ENCODE results near the gene UTP20. TPM values are rescaled to one million over a fixed set of nuclear protein-coding genes. Genes with fewer than 3 reads are reported as not detected.

The UTP20 gene
- polyA plus RNA-seq, 1 of the 3 experiments (the other 2 are of a cell fraction): 5.7 TPM

DNA sequence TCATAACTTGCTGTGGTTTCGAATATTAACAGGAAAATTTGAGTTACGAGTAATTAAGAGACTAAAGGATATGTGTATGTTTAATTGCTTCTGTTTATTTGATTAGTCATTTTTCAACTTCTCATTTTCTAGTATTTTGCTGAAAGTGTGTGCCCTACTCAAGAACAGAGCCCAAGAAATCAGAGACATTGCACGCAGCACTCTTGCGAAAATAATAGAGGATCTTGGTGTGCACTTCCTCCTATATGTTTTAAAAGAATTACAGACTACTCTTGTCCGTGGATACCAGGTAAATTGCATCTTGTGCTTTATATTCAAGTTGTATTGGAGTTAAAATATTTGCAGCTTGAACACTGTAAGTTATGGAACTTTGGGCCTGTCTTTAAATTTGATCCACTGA lies 76.9 kb downstream of the UTP20 start:
- Histone ChIP-seq H3K27me3 (ENCODE audit: insufficient read depth) (no peaks in the 10 kb centered on the region), H3K9me2 (no peaks in the 10 kb centered on the region), H3K4me1 (ENCODE audit: control insufficient read depth in 1 of 2, insufficient read depth in 2 of 2, low read depth in 1 of 2, low read length in 1 of 2) (no peaks in the 10 kb centered on the region), H3K79me2 (ENCODE audit: insufficient read depth) (no peaks in the 10 kb centered on the region), H3K4me3 (ENCODE audit: low read depth in 2 of 2, low read length in 1 of 2) (no peak overlapping the region), H4K20me1 (ENCODE audit: insufficient read depth) (no peaks in the 10 kb centered on the region), H3F3A (replicated peaks; ENCODE audit: insufficient read depth) (no peaks in the 10 kb centered on the region), H3K9me3 (no peaks in the 10 kb centered on the region), H3K9ac (no peak overlapping the region), H3K27ac (ENCODE audit: low read depth in 2 of 2, low read length in 1 of 2) (no peak overlapping the region), H3K36me3 (replicated peaks in 1 of 2; ENCODE audit: control insufficient read depth in 1 of 2, insufficient read depth in 2 of 2, low read length in 1 of 2) (peaks cover 25 to 40% of the 10 kb centered on the region in 2 experiments), H3K4me2 (no peak overlapping the region), H2AFZ (ENCODE audit: low read depth) (no peak overlapping the region)
- POLR2A ChIA-PET: no interaction called here
- DNase-seq: no peak
- TF ChIP-seq TEAD4 (IDR thresholded peaks at IDR 0.05; ENCODE audit: borderline replicate concordance, insufficient read depth): no peak
- TF ChIP-seq YY1 (IDR thresholded peaks at IDR 0.05; ENCODE audit: low read depth): no peak
- no peak for TF ChIP-seq TCF12 (IDR thresholded peaks at IDR 0.05)
- no peak for TF ChIP-seq CHD2 (IDR thresholded peaks at IDR 0.05; ENCODE audit: low read length, partially characterized antibody)
- WGBS (ENCODE audit: low lambda C conversion rate): 83% methylated on average over 5 of the region's 5 CpGs
- CTCF ChIA-PET: no interaction called here

DNA sequence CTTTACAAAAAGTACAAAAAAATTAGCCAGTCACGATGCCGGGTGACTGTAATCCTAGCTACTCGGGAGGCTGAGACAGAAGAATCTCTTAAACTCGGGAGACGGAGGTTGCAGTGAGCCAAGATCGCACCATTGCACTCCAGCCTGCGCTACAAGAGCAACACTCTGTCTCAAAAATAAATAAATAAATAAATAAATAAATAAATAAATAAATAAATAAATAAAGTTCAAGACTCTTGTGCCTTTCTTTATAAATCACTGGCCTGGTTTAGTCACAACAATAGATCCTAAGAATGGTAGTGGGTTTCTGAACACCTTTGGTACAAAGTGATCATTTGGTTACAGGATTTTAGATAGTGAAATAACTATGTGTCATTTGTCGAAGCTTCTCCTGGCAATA lies 81.5 kb downstream of the UTP20 start:
- Histone ChIP-seq H3K79me2 (ENCODE audit: insufficient read depth) (no peaks in the 10 kb centered on the region), H3K36me3 (replicated peaks in 1 of 2; ENCODE audit: control insufficient read depth in 1 of 2, insufficient read depth in 2 of 2, low read length in 1 of 2) (peaks cover 43 to 50% of the 10 kb centered on the region in 2 experiments), H2AFZ (ENCODE audit: low read depth) (no peak overlapping the region), H3K9me2 (no peaks in the 10 kb centered on the region), H3K9me3 (no peaks in the 10 kb centered on the region), H3F3A (replicated peaks; ENCODE audit: insufficient read depth) (peaks cover 4% of the 10 kb centered on the region), H3K4me1 (ENCODE audit: control insufficient read depth in 1 of 2, insufficient read depth in 2 of 2, low read depth in 1 of 2, low read length in 1 of 2) (no peaks in the 10 kb centered on the region), H3K4me2 (no peak overlapping the region), H3K27ac (ENCODE audit: low read depth in 2 of 2, low read length in 1 of 2) (no peak overlapping the region), H3K4me3 (ENCODE audit: low read depth in 2 of 2, low read length in 1 of 2) (no peak overlapping the region), H3K27me3 (ENCODE audit: insufficient read depth) (no peaks in the 10 kb centered on the region), H4K20me1 (ENCODE audit: insufficient read depth) (no peaks in the 10 kb centered on the region), H3K9ac (no peak overlapping the region)
- ChIA-PET POLR2A (no interaction called here), CTCF (interaction anchor here (0.7 kb wide), 1 partner anchor 8 kb away, joined by 3 read pairs; no protein-coding TSS in a partner anchor)
- DNase-seq: no peak
- WGBS (ENCODE audit: low lambda C conversion rate): 94% methylated on average over 8 of the region's 8 CpGs
- TF ChIP-seq MXI1 (IDR thresholded peaks at IDR 0.05; ENCODE audit: low read depth, low read length) (no peak), MEF2A (IDR thresholded peaks at IDR 0.05; ENCODE audit: borderline replicate concordance, low read depth) (no peak), EP300 (IDR thresholded peaks at IDR 0.05; ENCODE audit: borderline replicate concordance in 1 of 2, low read depth in 1 of 2, low read length in 1 of 2) (no peak), GABPA (IDR thresholded peaks at IDR 0.05; ENCODE audit: low read depth) (no peak), EZH2phosphoT487 (IDR thresholded peaks at IDR 0.05; ENCODE audit: borderline replicate concordance, low read depth) (no peak), RAD21 (IDR thresholded peaks at IDR 0.05; ENCODE audit: low read length) (no peak), TEAD4 (IDR thresholded peaks at IDR 0.05; ENCODE audit: borderline replicate concordance, insufficient read depth) (no peak), RFX5 (IDR thresholded peaks at IDR 0.05; ENCODE audit: low read length) (no peak), YY1 (IDR thresholded peaks at IDR 0.05; ENCODE audit: low read depth) (no peak)
- TF ChIP-seq, protein P1, sequence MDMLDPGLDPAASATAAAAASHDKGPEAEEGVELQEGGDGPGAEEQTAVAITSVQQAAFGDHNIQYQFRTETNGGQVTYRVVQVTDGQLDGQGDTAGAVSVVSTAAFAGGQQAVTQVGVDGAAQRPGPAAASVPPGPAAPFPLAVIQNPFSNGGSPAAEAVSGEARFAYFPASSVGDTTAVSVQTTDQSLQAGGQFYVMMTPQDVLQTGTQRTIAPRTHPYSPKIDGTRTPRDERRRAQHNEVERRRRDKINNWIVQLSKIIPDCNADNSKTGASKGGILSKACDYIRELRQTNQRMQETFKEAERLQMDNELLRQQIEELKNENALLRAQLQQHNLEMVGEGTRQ (IDR thresholded peaks at IDR 0.05; ENCODE audit: borderline replicate concordance, low read depth, low read length): no peak
- TF ChIP-seq, protein P2, sequence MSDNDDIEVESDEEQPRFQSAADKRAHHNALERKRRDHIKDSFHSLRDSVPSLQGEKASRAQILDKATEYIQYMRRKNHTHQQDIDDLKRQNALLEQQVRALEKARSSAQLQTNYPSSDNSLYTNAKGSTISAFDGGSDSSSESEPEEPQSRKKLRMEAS (IDR thresholded peaks at IDR 0.05; ENCODE audit: low read depth): no peak
- TF ChIP-seq, protein P3, sequence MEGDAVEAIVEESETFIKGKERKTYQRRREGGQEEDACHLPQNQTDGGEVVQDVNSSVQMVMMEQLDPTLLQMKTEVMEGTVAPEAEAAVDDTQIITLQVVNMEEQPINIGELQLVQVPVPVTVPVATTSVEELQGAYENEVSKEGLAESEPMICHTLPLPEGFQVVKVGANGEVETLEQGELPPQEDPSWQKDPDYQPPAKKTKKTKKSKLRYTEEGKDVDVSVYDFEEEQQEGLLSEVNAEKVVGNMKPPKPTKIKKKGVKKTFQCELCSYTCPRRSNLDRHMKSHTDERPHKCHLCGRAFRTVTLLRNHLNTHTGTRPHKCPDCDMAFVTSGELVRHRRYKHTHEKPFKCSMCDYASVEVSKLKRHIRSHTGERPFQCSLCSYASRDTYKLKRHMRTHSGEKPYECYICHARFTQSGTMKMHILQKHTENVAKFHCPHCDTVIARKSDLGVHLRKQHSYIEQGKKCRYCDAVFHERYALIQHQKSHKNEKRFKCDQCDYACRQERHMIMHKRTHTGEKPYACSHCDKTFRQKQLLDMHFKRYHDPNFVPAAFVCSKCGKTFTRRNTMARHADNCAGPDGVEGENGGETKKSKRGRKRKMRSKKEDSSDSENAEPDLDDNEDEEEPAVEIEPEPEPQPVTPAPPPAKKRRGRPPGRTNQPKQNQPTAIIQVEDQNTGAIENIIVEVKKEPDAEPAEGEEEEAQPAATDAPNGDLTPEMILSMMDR (IDR thresholded peaks at IDR 0.05): no peak
- TF ChIP-seq, protein P4, sequence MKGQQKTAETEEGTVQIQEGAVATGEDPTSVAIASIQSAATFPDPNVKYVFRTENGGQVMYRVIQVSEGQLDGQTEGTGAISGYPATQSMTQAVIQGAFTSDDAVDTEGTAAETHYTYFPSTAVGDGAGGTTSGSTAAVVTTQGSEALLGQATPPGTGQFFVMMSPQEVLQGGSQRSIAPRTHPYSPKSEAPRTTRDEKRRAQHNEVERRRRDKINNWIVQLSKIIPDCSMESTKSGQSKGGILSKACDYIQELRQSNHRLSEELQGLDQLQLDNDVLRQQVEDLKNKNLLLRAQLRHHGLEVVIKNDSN (IDR thresholded peaks at IDR 0.05; ENCODE audit: borderline replicate concordance, low read depth): no peak

Measured in SK-N-SH (cell line).